GM04504 (cell line): ENCODE measurements around the gene PUSL1.

ENCODE experiments used
- DNase-seq: peaks from one replicate; pipeline ENCODE4 v3.0.0-alpha.2; 2012; ENCODE audit warnings: low read depth

The PUSL1 gene

DNA sequence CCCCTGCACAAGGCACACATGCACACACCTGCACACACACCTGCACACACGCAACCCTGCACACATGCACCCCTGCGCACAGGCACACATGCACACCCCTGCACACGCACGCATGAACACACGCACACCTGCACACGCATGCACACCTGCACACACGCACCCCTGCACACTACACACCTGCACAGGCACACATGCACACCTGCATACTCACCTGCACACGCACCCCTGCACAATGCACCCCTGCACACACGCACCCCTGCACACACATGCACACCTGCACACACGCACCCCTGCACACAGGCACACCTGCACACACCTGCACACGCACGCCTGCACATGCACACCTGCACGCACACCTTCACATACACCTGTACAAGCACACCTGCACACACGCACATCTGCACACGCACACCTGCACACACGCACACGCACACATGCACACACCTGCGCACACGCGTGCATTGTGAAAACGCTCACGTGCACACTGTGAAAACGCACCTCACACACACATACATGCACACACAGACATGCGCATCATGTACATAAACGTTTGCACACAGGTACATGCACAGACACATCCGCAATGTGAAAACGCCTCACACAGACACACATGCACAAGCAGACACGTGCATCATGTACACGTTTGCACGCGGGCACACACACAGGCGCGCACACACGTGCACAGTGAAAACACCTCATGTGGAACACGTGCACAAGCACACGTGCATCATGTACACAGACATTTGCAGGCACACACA, 32.6 kb downstream of the PUSL1 start:
- no peak for DNase-seq

DNA sequence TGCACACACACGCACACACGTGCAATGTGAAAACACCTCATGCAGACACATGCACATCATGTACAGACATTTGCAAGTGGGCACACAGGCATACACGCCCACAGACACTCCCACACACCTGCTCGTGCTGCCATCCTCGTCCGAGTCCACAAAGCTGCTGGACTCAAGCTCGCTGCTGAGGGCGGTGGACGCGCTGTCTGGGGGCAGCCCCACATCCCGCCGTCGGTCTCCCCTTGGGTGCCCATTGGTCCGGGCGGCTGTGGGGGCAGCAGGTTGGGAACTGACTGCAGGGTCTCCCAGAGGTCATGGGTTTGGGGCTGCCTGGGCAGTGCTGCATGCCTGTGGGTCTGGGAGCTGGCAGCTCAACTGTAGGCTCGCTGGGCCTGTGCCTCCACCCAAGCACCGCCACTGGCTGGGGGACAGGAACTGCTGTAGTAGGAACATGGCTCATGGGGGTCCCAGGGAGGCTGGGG, 33.2 kb downstream of the PUSL1 start:
- DNase-seq: no peak

DNA sequence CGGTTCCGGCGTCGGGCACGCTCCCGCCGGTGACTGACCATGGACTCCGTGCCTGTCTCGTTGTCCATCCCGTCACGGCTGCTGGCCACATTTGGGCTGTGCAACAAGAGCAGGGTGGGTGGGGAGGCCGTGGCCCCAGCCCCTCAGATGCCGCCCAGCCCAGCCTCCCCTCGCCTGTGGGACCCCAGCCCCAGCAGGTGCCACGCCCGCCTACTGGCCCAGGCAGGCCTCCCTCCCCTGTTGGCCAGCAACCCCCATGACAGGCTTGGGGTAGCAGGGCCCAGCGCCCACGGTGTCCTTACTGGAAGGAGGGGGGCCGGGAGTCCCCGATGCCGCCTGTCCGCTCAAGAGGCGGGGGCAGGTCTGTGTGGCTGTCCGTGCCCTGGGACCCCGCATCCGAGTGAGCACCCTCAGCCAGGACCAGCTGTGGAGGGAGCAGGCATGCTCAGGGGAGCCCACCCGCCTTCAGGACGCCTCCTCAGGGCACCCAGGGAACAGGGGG, 33.7 kb downstream of the PUSL1 start:
- DNase-seq: no peak

DNA sequence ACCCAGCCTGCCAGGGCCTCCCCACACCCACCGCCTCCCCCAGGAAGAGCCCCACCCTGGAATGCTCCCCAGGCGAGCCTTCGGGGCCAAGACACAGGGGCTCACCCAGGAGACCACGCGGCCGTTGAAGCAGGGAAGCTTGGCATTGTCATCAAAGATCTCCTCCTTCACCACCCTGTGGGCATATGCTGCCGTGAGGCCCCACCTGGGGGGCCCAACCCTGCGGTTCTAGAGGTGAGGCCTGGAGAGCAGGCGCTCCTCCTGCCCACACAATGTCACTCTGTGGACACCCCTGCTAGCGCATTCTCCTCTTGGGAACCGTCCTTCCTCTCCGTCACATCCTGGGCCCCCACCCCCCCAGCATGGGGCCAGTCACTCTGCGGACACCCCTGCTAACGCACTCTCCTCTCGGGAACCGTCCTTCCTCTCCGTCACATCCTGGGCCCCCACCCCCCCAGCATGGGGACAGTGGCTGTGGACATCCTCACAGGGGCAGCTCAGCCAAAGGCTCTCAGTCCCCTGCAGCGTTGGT, 34.3 kb downstream of the PUSL1 start:
- DNase-seq: no peak

DNA sequence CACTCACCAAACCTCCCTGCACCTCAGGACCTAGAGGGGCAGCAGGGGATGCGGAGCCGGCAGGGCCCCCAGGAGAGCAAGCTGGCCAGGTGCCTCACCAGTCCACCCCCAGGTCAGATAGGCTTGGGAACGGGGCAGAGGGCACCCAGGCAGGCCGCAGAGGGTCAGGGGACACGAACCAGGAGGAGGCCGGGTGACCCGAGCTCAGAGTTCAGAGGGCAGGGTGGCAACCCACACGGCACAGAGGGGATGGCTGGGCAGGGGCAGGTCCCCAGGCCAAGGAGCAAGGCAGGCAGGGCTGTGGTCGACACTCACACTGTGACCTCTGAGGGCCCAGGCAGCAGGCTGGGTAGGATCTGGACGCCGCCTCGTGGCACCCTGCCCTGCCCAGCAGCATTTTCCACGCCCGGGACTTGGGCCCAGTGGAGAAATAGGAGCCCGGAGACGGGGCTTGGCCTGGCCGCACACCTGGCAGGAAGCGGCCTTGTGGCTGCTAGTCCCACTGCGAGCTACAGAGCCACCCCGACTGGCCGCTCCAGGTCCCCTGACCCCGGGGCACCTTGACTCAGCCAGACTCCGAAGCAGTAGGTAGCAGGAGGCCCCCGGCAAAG, 35.5 kb downstream of the PUSL1 start:
- no peak for DNase-seq

DNA sequence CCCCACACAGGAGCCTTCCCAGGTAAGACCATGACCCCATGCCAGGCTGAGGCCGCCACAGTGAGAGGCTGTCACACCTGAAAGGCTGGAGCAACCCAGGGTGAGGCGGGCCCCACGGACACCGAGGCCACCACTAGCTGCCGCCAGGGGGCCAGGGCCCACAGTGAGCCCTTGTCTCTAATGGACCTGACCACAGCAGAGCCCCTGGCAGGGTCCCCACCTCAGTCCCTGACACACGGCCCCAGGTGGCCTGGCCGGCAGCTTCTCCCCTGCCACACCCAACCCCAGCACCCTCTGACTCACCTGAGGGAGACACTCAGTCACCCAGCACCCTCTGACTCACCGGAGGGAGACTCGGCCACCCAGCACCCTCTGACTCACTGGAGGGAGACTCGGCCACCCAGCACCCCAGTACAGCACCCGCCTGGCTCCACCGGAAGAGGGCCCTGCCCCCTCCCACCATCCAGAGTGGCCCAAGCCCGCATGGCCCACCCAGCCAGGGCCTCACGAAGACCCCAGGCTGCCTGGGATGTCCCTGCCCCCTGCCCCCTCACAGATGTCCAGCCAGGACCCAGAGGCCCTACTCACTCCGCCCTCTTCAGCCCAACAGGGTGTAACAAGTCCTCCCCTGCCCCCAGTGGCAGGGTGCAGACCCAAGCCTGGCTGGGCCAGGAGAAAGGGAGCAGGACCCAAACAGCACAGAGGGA, 36.4 kb downstream of the PUSL1 start:
- no peak for DNase-seq

DNA sequence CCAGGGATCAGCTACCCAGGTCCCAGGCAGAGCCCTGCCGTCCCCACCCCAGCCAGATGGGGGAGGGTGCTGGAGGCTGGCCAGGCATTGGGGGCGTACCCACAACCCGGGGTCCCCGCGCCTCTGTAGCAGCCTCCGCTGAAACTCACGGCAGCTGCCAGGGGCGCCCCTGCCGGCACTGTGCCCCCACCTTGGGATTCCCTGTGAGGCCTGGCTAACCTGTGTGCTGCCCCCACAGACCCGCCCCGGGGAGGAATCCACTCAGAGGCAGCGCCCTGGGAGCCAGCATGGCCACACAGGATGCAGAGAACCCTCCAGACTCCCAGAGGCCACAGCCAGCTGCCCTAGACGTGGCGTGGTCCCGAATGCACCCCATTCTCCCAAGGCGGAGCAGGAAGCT, 37.0 kb downstream of the PUSL1 start:
- no peak for DNase-seq

DNA sequence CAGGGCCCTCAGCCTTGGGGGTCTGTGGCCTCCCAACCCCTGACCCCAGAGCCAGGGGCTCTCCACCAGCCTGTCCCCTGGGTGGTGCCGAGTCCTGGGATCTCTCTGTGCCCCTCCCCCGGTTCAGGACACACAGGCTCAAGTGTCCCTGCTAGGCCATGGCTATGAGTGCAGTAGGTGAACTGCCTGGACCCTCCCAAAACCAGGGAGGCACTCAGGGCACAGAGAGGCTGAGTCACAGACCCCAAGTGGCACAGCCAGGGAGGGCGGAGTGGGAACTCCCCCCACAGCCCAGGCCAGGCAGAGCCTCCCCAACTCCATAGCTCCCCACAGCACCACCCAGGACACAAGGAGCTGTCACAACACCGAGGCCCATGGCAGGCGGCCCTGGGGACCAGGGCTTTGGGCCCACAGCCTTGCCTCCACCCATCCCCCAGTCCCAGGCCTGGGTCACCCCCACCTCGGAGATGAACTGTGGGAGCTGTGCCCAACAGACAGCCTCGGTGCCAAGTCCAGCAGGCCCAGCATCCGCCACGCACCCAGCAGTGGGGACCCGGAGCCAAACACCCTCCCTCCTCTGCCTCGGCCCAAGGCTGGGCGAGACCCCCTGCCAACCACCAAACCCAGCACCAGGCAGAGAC, 37.6 kb downstream of the PUSL1 start:
- no peak for DNase-seq

DNA sequence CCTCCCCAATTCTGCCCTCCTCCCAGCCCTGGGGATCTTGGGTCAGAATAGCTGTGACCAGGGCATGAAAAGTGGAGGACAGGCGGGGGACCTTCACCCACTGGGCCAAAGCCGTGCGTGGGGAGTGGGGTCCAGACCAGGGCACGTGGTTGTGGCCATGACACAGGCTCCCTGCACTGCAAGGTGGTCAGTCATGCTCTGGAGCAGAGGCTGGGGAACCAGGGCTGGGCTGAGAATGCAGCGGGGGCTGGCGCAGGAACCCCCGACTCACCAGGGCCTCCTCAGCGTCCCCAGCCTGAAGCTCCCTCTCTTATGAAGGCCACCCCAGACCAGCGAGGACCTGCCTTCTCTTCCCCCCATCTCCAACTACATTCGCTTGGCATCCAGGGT, 38.1 kb downstream of the PUSL1 start:
- DNase-seq: no peak

DNA sequence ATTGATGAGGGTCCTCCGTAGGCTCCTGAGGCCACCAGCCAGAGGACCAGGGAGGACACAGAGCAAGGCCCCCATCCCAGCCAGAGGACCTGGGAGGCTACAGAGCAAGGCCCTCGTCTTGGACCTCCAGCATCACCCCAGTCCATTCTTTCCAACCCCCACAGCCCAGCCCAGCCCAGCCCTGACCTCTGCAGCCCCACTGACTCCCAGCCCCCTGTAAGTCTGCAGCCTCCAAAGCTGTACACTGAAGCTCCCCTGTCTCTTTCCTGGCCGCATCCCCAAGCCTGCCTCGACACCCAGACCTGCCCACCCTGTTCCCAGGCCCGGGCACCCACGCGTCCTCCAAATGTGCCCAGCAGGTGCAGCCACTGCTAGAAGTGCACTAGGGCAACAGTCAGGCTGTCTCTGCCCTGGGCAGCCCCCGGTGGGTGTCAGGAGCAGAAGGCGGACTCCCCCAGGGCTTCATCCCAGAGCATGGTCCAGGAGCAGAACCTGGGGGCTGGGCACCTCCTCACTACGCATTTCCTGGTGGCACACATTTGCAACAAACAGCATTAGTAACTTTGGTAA, 38.7 kb downstream of the PUSL1 start:
- DNase-seq: no peak

DNA sequence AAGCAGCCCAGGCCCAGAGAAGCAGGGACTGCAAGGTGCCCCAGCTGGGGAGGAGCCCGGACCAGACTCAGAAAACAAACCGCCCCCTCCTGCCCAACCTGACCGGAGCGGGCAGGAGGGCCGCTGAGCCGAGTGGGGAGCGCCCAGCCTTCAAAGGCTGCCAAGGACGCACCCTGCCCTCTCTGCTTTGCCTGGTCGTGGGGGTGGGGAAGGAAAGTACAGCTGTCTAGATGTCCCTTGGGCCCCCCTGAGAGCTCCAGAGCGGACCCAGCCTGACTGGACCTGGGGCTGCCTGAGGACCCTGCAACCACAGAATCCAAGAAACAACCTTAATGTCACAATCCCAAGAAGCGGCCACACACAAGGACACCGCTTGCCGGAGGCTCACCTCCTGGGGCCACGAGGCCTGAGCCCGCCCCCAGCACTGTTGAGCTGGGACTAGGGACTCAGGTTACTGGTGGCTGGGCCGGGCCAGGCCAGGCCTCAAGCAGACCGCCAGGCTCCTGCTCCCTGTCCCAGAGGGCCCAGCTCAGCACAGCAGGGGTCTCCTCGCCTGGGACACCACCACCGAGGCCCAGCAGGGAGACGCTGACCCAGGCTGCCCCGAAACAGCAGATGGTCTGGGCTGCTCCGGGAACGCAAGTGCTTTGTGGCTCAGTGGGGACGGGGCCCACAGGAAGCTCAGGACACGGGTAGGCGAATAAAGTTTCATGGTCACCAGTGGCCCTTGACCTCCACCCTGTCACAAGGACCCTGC, 39.4 kb downstream of the PUSL1 start:
- DNase-seq: no peak

DNA sequence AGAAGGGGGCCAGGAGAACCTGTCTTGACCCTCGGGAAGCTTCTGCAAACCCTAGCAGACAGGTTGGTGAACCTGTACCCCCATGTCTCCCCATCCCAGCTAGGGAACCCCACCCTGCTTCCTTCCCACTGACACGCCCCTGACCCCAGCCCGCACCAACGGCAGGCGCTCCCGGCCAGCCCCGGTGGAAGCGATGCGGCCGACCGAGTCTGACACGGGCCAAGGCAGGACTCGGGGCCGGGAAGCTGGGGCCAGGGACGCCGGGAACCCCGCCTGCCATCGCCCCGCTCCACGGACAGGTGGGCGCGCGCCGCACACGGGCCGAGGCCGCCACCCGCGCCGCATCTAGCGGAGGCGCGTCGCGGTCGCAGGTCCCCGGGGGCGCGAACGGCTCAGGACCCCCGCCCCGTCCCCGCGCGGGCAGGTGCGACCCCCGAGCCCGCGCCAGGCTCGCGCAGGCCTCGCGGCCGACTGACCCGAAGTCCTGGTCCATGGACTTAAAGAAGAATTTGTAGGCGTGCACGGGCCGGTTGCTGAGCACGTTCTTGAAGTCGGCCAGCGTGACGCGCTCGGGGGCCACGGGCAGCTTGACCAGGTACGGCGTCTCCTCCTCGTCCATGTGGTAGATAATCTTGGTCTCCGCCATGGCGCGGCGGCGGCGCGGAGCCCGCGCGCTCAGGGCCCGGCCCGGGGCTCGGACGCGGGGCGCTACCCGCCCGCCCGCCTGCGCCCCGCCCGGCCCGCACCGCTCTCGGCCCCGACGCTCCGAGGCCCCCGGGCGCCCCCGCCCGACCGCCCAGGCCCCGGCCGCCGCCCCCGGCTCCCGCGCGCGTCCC, 40.2 kb downstream of the PUSL1 start:
- DNase-seq: no peak

DNA sequence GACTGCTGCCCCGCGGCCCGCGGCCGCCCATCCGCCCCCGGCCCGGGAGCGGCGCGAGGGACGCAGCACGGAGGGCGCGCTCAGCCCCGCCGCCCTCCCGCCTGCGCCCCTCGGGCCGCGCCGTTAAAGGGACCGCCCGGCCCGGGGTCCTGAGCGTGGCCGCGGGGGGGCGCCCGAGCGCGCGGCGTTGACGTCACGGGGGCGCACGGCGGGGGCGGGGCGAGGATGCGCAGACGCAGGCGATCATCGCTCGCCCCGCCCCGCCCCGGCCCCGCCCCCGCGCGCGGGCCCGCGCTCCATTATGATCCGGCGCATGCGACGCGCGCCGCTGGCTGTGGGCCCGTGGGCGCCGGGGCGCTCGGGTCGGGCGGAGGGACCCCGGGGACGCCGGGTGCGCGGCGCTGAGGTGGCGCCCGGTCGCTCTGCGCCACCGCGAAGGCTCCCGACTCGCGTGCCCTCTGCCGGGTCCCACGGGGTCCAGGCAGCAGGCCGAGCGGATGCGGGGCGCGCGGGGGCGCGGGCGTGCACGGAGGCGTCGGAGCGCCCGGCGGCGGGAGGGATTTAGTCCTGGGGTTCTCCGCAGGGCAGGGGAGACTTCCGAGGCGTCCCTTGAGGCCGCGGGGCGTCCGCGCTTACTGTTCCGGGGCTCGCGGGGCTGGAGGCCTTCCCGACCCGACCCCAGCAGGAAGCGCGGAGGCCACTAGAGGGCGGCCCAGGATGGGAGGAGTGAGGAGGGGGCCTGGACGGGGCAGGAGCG, 41.0 kb downstream of the PUSL1 start, which contains the start of gene DVL1:
Gene DVL1, minus strand, starts transcription at position 163 of the 757 bp plus-strand sequence. CDS start 353 bp downstream, outside the sequence.
- DNase-seq: peak; percentile 58

DNA sequence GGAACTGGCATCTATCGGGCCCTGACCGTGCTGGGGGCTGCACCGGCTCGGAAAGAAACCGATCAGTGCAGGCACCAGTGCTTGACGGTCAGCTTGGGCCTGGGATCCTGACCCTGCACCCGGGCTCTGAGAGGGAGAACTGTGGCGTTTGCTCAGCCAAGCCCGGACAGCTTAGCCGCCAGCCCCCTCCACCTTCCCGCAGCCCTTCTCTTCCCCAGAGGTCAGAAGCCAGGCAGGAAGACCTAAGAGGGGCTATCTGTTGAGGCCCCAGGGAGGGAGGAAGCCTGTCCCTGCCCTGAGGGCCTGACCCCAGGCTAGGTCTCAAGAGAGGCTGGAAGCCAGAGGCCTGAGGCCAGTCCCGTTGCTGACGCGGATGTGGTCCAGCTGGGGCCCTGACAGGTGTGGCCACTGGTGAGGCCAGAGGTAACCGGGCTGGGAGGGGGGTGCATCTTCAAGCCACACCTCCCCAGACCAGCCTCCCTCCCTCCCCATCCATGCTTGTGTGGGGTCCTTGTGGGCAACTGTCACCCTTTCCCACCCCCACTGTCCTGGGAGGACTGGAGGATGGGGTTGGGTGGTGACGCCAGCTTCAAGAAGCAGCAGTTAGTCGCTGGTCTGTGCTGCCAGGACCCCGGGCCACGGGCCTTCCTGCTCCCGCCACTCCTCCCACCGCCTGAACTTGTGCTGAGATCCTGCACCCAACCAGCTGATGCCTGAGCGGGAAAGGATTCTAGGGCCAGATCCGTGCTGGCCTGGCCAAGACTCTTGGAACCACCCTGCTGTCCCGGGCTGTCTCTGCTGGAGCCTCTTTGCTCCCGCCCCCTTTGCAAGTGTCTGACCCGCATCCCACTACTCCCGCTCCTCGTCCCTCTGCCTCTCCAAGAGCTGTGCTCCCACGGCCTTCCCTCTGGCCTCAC, 43.4 kb downstream of the PUSL1 start:
- no peak for DNase-seq

DNA sequence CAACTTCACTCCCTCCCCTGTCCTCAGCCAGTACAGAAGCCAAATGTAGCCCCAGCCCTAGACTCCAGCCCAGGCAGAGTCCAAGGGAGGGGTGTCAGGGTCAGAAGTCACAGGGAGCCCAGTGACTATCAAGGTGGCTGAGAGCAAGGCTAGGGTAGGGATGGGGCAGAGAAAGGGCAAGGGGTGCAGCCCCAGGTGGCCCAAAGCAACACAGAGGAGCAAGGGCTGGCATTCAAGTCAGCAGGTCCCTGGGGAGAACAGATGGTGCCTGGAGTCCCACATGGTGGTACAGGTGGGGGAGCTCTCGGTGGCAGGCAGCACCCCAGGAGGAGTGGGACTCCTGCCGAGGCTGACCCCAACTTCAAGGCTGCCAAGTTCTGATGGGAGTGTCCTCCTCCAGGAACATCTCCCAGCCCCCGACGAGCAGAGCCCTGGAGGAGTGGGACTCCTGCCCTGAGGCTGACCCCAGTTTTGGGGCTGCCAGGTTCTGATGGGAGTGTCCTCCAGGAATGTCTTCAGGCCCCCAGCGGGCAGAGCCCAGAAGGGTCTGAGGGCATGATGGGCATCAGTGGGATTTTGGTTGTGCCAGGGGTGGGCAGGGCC, 44.5 kb downstream of the PUSL1 start:
- no peak for DNase-seq

DNA sequence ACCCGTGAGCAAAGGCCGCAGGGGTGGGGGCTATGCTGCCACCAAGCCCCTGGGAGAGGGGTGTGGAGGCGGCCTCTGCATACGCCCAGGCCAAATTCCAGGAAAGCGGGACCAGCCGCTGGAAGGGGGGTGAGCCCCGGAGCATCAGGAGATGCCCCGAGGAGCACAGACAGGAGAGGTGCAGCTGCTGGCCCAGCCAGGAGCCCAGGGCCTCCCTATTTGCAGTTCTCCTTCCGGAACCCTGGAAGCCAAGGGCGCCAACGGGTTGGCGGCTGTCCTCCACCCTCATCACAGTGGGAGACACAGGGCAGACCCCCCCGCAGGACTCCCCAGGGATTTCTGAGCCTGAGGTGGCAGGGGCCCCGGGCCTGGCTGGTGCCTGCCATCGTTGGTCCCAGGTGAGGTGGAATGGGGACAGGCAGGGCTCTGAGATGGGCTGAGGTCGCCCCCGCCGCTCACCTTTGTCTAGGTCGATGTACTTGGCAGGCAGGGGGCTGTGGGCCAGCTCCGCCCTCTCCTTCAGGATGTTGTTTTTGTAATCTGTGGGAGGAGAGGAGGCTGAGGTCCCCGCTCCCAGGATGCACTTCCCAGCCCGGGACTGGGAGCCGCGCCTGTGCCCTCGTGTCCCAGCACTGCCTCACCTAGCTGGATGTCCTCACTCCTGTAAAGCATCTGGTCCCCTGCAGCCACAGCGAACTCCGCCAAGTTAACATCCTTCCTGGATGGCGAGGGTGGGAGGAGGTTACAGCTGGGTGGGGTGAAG, 45.2 kb downstream of the PUSL1 start:
- no peak for DNase-seq
